Heart right ventricle (tissue), 16 donors: Measurements from ENCODE around the gene GINM1. TPM values are rescaled to one million over a fixed set of nuclear protein-coding genes. Genes with fewer than 3 reads are reported as not detected.

ENCODE experiments used
- ATAC-seq, 8 donors: fragments of 200-7000 bp; cut with Tn5 transposase; one replicate each; pipeline ENCODE4 v1.9.1; 2020; ENCODE audit warnings: mild to moderate bottlenecking in 8 of 8, moderate library complexity in 8 of 8, moderate number of reproducible peaks in 1 of 8
- DNase-seq, 2 donors: peaks; one replicate each; pipeline ENCODE4 v3.0.0-alpha.2; 2020
- H3K27ac ChIP-seq, 10 donors: fragments of 200-600 bp; sonication (generic) in 2 of 10; one replicate each; pipeline versions ENCODE4 v1.5.0 to v1.8.0; 2020 to 2022; ENCODE audit warnings: mild to moderate bottlenecking in 3 of 10
- H3K27me3 ChIP-seq, 7 donors: fragments of 200-600 bp; one replicate each; pipeline ENCODE4 v1.8.0; 2021 to 2022; ENCODE audit warnings: mild to moderate bottlenecking in 2 of 7
- H3K36me3 ChIP-seq, 9 donors: fragments of 200-600 bp; sonication (generic) in 1 of 9; one replicate each; pipeline versions ENCODE4 v1.5.0 to v1.8.0; 2020 to 2022; ENCODE audit warnings: mild to moderate bottlenecking in 2 of 9
- H3K4me1 ChIP-seq, 9 donors: fragments of 200-600 bp; sonication (generic) in 1 of 9; one replicate each; pipeline versions ENCODE4 v1.5.0 to v1.8.0; 2020 to 2022; ENCODE audit warnings: mild to moderate bottlenecking in 4 of 9
- H3K4me3 ChIP-seq, 10 donors: fragments of 200-600 bp; sonication (generic) in 2 of 10; one replicate each; pipeline versions ENCODE4 v1.5.0 to v1.8.0; 2020 to 2022; ENCODE audit warnings: mild to moderate bottlenecking in 7 of 10, moderate library complexity in 2 of 10
- H3K9me3 ChIP-seq, 11 donors: fragments of 200-600 bp in 10 of 11; sonication (generic) in 2 of 11; one replicate each; pipeline versions ENCODE4 v1.5.0 to v1.8.0; 2013 to 2022; ENCODE audit warnings: mild to moderate bottlenecking in 2 of 11, control low read depth in 1 of 11, moderate library complexity in 1 of 11
- WGBS, 2 donors: extraction: QIAGEN DNeasy Blood & Tissue Kit; methylation state at CpG; one replicate each; pipeline ENCODE4 v1.1.7; 2013; ENCODE audit warnings: inconsistent platforms in 1 of 2; 5-methylcytosine and 5-hydroxymethylcytosine counted together
- intact Hi-C, 10 donors: fragments of 100-400 bp; cut with DNase I; formaldehyde crosslinking; loops; one replicate each; pipeline versions ENCODE4 v1.11.1 to v1.14.2; 2022
- polyA plus RNA-seq, 2 donors: library from polyadenylated mRNA; stranded (reverse); fragments of 200-250 nt; gene quantifications; one replicate each; pipeline ENCODE4 v1.2.3, GENCODE V29; 2013
- total RNA-seq, 10 donors: library from RNA; stranded (reverse); fragmentation: NEBNext Ultra II Directional in 3 of 10; extraction: Animal tissue kit (Norgen Biotek cat#: 25700) in 3 of 10; gene quantifications; one replicate each; pipeline versions ENCODE4 v1.2.1 to v1.2.4, GENCODE V29; 2021 to 2023
- TF ChIP-seq, protein P1 (sequence below), 9 donors: fragments of 200-600 bp; sonication (generic) in 2 of 9; IDR thresholded peaks; one replicate each; pipeline versions ENCODE4 v1.5.0 to v1.8.0; 2021 to 2022; ENCODE audit warnings: antibody characterized with exemption in 9 of 9, mild to moderate bottlenecking in 5 of 9, moderate library complexity in 1 of 9
- donor health status: Arrhythmogenic right ventricular cardiomyopathy.
- donor health status: ischemic (EF 13 %, LVEDD 7.1; RV severe dilation, severe dysfunction).
- donor health status: healthy with polysubstance abuse.
- donor health status: DM: no; HTN: yes; CAD: no.
- donor health status: DM: no; HTN: no; CAD: no.
- donor health status: ischemic (EF 25% LVEDD 6.9; RV normal size, moderate dysfunction).
- donor health status: ischemic (EF 25% LVEDD 5.7; RV mildly dilated, moderate dysfunction).
- donor health status: healthy.
- donor health status: DM: yes; HTN: yes; CAD: no.
- donor health status: Ischemic cardiomyopathy.
- donor health status: ischemic (EF 35%, LVEDD 5.7; RV mildly dilated, moderate dysfunction).
- donor health status: nonischemic (EF 11% LVEDD 7.7; RV severe dilation, severe dysfunction).
- donor health status: DM: yes; HTN: yes; CAD: no.
- donor health status: PGD.
- donor health status: ischemic (EF 29% LVEDD 5.4; RV normal size, mild dysfunction).
- donor health status: nonischemic (EF 23%, LVEDD 6.1; RV moderate dilation, normal function).

GINM1 gene
- total and polyA plus RNA-seq, 12 donors = 26.8 to 59.3 (median 54.8) TPM

DNA sequence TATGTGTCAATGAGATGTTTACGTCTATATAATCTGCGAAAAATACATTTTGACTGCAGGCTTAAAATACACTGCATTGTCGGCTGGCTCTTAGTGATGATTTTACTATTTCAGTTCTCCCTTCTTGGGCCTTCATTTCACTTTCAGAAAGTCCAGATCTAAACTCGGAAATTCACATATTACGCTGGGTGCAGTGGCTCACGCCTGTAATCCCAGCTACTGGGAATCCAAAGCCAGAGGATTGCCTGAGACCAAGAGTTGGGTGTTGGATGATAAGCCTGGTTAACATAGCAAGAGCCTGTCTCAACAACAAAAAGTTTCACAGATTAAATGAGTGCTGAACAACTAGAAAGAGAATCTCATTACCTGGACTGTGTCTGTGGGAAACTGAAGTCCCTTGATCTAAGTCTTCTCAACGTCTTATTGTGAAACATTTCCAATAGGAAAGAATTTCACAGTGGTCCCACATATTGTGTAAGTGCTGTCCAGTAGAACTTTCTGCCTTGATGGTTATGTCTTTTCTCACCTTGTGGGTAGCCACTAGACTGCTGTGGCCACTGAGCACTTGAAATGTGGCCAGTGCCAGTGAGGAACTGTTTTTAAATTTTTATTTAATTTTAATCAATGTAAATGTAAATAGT, 1.9 kb downstream of the GINM1 start:
- no peaks in the 10 kb centered on the region for H3K9me3 ChIP-seq
- no peak overlapping the region for H3K27ac ChIP-seq
- no peaks in the 10 kb centered on the region for H3K27me3 ChIP-seq
- no peak for DNase-seq
- TF ChIP-seq, protein P1, sequence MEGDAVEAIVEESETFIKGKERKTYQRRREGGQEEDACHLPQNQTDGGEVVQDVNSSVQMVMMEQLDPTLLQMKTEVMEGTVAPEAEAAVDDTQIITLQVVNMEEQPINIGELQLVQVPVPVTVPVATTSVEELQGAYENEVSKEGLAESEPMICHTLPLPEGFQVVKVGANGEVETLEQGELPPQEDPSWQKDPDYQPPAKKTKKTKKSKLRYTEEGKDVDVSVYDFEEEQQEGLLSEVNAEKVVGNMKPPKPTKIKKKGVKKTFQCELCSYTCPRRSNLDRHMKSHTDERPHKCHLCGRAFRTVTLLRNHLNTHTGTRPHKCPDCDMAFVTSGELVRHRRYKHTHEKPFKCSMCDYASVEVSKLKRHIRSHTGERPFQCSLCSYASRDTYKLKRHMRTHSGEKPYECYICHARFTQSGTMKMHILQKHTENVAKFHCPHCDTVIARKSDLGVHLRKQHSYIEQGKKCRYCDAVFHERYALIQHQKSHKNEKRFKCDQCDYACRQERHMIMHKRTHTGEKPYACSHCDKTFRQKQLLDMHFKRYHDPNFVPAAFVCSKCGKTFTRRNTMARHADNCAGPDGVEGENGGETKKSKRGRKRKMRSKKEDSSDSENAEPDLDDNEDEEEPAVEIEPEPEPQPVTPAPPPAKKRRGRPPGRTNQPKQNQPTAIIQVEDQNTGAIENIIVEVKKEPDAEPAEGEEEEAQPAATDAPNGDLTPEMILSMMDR (IDR thresholded peaks at IDR 0.05) = no peak
- H3K36me3 ChIP-seq = peaks cover 0 to 8% (median 0%) of the 10 kb centered on the region in 9 donors
- intact Hi-C loops = loop anchor here in 3 of 10 donors (5.0 to 10.0 kb wide), 3 partner anchors 79 to 359 kb away; partner anchors contain the start of genes LATS1 (in 2 of the 3) and KATNA1 (in 1 of the 3)
- H3K4me3 ChIP-seq = peak overlapping the region in 1 of 10 donors; percentile 97
- peaks cover 0 to 35% (median 20%) of the 10 kb centered on the region in 9 donors for H3K4me1 ChIP-seq
- no peak for ATAC-seq
- 86 to 88% methylated on average over 7 of the region's 7 CpGs for whole genome bisulfite sequencing, 2 donors

- Histone ChIP-seq H3K27me3 (no peaks in the 10 kb centered on the region), H3K36me3 (peaks cover 0 to 91% (median 41%) of the 10 kb centered on the region in 9 donors), H3K27ac (no peak overlapping the region), H3K4me3 (no peak overlapping the region), H3K9me3 (no peaks in the 10 kb centered on the region), H3K4me1 (no peaks in the 10 kb centered on the region)
- ATAC-seq (no peak), DNase-seq (no peak)
- WGBS, 2 donors = 98 to 99% methylated on average over 5 of the region's 5 CpGs
- intact Hi-C loops = no loop called here
- TF ChIP-seq, protein P1 (IDR thresholded peaks at IDR 0.05) = no peak
Observed at GRCh38 chr6:149580880-149581279, 14.7 kb downstream of the GINM1 start.

DNA sequence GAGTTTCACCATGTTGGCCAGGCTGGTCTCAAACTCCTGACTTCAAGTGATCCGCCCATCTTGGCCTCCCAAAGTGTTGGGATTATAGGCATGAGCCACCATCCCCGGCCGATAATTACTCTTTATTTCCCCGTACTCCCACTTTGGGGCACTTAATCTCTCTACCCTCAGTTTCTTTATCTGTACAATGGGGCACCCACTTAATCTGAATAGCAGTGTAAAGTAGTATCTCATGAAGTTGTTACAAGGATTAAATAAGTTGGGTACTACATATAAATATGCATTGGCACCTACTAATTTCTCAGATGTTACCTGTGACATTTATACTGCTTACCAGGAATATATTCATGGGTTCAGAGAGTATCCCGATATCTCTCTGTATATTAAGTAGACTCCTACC, 15.2 kb downstream of the GINM1 start:
- peaks cover 0 to 93% (median 44%) of the 10 kb centered on the region in 9 donors for H3K36me3 ChIP-seq
- 98 to 99% methylated on average over 5 of the region's 5 CpGs for WGBS, 2 donors
- intact Hi-C loops = no loop called here

GRCh38 chr6:149586149-149586548, 20.0 kb downstream of the GINM1 start:
- H3K36me3 ChIP-seq = peaks cover 0 to 99% (median 50%) of the 10 kb centered on the region in 9 donors
- H3K27me3 ChIP-seq = no peaks in the 10 kb centered on the region
- DNase-seq (no peak), ATAC-seq (no peak)
- no peak overlapping the region for H3K27ac ChIP-seq
- H3K4me3 ChIP-seq = no peak overlapping the region
- WGBS, 2 donors = 96 to 98% methylated on average over 2 of the region's 2 CpGs
- intact Hi-C loops = no loop called here
- no peaks in the 10 kb centered on the region for H3K9me3 ChIP-seq
- TF ChIP-seq, protein P1 (IDR thresholded peaks at IDR 0.05) = no peak
- H3K4me1 ChIP-seq = no peaks in the 10 kb centered on the region

More for the DNA sequence above, 15.2 kb downstream of the GINM1 start:
- ATAC-seq (no peak), DNase-seq (no peak)
- Histone ChIP-seq H3K4me1 (no peaks in the 10 kb centered on the region), H3K27ac (no peak overlapping the region), H3K9me3 (no peaks in the 10 kb centered on the region), H3K4me3 (no peak overlapping the region), H3K27me3 (no peaks in the 10 kb centered on the region)
- TF ChIP-seq, protein P1 (IDR thresholded peaks at IDR 0.05) = no peak
